ENCODE results near the gene AP1S1.
"Not testable (repeated sequence)": the region's sequence is repeated elsewhere in the genome, so short reads cannot be mapped to it uniquely, and the experiment has no call there.

Gene AP1S1

DNA sequence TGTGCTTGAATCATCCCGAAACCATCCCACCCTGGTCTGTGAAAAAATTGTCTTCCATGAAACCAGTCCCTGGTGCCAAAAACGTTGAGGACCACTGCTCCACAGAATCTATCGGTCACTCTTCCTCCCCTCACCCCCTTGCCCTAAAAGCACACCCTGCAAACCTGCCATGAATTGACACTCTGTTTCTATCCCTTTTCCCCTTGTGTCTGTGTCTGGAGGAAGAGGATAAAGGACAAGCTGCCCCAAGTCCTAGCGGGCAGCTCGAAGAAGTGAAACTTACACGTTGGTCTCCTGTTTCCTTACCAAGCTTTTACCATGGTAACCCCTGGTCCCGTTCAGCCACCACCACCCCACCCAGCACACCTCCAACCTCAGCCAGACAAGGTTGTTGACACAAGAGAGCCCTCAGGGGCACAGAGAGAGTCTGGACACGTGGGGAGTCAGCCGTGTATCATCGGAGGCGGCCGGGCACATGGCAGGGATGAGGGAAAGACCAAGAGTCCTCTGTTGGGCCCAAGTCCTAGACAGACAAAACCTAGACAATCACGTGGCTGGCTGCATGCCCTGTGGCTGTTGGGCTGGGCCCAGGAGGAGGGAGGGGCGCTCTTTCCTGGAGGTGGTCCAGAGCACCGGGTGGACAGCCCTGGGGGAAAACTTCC, 28.2 kb upstream of the AP1S1 start:
- no peak for DNase-seq (ENCODE audit: low read depth)

DNA sequence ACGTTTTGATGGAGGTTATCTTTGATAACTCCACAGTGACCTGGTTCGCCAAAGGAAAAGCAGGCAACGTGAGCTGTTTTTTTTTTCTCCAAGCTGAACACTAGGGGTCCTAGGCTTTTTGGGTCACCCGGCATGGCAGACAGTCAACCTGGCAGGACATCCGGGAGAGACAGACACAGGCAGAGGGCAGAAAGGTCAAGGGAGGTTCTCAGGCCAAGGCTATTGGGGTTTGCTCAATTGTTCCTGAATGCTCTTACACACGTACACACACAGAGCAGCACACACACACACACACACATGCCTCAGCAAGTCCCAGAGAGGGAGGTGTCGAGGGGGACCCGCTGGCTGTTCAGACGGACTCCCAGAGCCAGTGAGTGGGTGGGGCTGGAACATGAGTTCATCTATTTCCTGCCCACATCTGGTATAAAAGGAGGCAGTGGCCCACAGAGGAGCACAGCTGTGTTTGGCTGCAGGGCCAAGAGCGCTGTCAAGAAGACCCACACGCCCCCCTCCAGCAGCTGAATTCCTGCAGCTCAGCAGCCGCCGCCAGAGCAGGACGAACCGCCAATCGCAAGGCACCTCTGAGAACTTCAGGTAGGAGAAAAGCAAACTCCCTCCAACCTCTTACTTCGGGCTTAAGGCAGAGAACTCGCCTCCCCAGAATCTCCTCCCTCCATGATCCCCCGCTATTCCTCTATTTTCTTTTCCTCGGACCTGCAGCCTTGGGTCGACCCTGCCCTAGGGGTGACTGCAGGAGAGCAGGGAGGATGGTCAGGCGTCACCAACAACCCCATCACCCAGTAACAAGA, 27.4 kb upstream of the AP1S1 start, which contains the start of gene SERPINE1:
SERPINE1 (plus strand) TSS at position 454 of the 809 bp plus-strand sequence. CDS start 1,290 bp downstream, outside the sequence.
- peak; percentile 14 for DNase-seq (ENCODE audit: low read depth)

GRCh38 chr7:101127460-101128039, 26.7 kb upstream of the AP1S1 start:
- no peak for DNase-seq (ENCODE audit: low read depth)

DNA sequence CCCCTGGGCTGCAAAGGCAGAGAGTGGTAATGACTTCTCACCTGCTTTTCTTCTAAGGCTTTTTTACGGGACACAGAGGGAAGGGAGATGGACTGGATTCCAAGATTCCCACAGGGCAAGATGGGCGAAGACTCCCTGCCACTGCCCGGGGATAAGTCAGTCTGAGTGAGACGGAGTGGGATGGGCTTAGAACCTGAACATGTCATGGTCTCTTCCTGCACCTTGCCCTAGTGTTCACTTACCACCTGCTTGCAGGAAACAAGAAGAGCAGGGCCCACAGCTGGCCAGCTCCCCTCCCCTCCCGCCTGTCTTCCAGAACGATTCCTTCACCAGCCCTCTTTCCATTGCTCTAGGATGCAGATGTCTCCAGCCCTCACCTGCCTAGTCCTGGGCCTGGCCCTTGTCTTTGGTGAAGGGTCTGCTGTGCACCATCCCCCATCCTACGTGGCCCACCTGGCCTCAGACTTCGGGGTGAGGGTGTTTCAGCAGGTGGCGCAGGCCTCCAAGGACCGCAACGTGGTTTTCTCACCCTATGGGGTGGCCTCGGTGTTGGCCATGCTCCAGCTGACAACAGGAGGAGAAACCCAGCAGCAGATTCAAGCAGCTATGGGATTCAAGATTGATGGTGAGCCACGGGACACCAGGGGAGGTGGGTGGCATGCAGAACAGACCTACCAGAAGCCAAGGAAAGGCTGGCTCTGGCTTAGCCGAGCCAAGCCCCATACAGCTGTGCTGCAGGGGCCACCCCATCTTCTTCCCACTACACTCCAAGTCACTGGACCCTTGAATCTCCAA, 26.0 kb upstream of the AP1S1 start:
- DNase-seq (ENCODE audit: low read depth): no peak

DNA sequence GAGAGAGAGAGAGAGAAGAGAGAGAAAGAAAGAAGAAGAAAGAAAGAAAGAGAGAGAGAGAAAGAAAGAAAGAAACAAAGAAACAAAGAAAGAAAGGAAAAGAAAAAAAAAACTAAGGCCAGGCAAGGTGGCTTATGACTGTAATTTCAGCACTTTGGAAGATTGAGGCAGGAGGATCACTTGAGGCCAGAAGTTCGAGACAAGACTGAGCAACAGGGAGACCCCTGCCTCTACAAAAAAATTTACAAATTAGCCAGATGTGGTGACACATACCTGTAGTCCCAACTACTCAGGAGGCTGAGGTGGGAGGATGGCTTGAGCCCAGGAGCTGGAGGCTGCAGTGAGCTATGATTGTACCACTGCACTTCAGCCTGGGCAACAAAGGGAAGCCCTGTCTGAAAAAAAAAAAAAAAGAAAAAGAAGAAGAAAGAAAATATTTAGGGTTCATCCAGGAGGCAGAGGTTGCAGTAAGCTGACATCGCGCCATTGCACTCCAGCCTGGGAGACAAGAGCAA, 24.6 kb upstream of the AP1S1 start:
- DNase-seq (ENCODE audit: low read depth): no peak

DNA sequence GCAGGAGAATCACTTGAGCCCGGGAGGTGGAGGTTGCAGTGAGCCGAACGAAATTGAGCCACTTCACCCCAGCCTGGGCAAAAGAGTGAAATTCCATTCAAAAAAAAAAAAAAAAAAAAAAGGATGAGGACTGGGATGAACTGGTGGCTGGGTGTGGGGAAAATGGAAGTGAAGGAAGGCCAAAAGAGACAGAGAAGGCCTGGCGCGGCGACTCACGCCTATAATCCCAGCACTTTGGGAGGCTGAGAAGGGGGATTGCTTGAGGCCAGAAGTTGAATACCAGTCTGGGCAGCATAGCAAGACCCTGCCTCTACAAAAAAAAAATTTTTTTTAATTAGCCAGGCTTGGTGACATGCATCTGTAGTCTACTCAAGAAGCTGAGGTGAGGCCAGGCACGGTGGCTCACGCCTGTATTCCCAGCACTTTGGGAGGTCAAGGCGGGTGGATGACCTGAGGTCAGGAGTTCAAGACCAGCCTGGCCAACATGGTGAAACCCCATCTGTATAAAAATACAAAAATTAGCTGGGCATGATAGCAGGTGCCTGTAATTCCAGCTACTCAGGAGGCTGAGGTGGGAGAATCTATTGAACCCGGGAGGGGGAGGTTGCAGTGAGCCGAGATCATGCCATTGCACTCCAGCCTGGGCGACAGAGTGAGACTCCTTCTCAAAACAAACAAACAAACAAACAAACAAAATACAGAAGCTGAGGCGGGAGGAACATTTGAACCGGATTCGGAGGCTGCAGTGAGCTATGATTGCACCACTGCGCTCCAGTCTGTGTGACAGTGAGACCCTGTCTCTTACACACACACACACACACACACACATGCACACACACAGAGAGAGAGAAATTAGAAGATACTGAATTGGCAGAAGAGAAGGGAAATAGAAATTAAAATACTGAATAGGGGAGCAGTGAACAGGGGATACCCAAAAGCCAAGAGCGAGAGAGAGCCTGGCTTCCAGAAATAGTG, 21.4 kb upstream of the AP1S1 start:
- DNase-seq (ENCODE audit: low read depth): not testable (repeated sequence)

DNA sequence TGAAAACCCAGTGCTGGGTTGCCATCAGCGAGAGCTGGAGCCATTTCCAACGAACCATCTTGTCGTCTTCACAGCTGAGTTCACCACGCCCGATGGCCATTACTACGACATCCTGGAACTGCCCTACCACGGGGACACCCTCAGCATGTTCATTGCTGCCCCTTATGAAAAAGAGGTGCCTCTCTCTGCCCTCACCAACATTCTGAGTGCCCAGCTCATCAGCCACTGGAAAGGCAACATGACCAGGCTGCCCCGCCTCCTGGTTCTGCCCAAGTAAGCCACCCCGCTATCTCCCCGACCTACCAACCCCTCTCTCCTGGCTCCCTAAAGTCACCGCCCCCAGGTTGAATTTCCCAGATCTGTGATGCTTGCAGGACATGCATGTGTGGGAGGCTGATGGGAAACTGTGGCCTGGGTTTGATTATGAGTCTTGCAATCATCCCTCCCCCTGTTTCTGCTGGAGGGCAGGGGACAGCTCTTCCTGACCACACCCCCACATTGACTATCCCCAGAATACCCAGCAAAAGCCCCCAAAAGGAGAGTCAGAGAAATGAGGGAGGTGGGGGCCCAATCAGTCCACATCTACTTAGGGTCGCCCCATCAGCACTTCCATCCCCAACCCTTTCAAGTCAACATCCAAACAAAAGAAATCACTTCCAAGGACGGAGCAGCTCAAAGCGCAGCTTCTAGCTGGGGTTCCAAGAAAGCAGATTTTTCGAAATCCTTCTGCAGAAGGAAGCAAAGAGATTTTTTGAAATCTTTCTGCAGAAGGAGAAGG, 20.5 kb upstream of the AP1S1 start:
- no peak for DNase-seq (ENCODE audit: low read depth)

- no peak for DNase-seq (ENCODE audit: low read depth)
Measured at GRCh38 chr7:101134399-101134980, 19.8 kb upstream of the AP1S1 start.

DNA sequence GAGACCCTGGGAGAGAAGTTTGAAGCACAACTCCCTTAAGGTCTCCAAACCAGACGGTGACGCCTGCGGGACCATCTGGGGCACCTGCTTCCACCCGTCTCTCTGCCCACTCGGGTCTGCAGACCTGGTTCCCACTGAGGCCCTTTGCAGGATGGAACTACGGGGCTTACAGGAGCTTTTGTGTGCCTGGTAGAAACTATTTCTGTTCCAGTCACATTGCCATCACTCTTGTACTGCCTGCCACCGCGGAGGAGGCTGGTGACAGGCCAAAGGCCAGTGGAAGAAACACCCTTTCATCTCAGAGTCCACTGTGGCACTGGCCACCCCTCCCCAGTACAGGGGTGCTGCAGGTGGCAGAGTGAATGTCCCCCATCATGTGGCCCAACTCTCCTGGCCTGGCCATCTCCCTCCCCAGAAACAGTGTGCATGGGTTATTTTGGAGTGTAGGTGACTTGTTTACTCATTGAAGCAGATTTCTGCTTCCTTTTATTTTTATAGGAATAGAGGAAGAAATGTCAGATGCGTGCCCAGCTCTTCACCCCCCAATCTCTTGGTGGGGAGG, 16.5 kb upstream of the AP1S1 start:
- no peak for DNase-seq (ENCODE audit: low read depth)

DNA sequence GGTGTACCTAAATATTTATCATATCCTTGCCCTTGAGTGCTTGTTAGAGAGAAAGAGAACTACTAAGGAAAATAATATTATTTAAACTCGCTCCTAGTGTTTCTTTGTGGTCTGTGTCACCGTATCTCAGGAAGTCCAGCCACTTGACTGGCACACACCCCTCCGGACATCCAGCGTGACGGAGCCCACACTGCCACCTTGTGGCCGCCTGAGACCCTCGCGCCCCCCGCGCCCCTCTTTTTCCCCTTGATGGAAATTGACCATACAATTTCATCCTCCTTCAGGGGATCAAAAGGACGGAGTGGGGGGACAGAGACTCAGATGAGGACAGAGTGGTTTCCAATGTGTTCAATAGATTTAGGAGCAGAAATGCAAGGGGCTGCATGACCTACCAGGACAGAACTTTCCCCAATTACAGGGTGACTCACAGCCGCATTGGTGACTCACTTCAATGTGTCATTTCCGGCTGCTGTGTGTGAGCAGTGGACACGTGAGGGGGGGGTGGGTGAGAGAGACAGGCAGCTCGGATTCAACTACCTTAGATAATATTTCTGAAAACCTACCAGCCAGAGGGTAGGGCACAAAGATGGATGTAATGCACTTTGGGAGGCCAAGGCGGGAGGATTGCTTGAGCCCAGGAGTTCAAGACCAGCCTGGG, 15.9 kb upstream of the AP1S1 start:
- peak; percentile 77 for DNase-seq (ENCODE audit: low read depth)

DNA sequence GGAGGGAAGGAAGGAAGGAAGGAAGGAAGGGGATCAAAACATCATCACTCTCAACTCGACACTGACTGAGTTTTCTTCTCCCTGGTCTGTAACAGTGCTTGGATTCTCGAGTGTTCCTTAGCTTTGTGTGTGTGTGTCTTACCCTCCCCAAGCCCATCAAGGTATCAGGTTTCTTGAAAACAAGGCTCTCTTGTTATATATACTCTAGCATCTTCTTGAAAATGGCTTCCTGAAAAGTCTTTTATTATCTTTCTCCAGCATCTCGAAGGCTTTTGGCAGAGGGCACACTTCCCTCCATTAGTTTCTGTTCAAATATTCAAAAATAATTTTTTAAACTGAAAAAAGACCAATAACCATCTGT, 14.0 kb upstream of the AP1S1 start:
- DNase-seq (ENCODE audit: low read depth): no peak

DNA sequence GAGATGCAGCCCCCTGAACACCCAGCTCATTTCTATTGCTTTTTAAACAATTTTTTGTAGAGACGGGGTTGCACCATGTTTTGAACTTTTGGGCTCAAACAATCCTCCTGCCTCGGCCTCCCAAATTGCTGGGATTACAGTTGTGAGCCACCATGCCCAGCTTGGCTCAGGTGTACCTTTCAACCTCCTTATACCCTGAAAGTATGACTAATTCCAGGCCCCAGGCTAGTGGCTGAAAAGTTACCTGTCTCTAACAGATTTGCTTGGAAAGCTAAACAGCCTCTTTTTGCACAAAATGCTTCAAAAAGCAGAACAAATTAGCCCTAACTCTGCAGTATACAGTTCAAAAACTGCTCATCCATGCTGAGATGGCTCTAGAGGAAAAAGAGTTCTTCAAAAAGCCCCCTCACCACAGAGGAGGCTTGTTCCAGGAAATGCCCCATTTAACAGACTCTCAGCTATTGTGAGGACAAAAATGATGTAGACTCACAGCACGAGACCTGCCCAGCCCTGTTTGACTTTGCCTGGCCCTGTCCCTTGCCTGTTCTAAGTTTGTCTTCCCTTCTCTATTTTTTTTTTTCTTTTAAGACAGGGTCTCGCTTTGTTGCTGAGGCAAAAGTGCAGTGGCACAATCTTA, 13.4 kb upstream of the AP1S1 start:
- no peak for DNase-seq (ENCODE audit: low read depth)

- DNase-seq (ENCODE audit: low read depth): no peak
Measured at GRCh38 chr7:101151908-101152651, 2.2 kb upstream of the AP1S1 start.

DNA sequence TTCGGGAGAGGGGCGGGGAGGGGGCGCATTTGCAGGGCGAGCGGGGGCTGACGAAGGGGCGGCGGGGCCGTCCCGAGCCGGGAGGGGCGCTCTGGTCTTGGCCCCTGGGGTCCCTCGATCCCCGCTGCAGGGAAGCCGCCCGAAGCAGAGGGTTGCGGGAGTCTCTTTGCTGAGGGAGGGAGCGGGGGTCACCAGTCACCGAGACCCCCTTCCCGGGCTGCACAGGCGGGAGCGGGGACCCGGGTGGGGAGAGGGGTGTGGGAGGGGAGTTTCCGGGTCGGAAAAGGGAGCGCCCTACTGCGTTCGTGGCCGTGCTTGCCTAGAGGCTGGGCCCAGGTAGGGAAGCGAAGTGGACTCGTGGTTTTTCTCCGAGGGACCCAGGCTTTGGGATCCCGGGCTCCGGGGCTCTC, 422 bp downstream of the AP1S1 start:
- DNase-seq (ENCODE audit: low read depth): no peak

DNA sequence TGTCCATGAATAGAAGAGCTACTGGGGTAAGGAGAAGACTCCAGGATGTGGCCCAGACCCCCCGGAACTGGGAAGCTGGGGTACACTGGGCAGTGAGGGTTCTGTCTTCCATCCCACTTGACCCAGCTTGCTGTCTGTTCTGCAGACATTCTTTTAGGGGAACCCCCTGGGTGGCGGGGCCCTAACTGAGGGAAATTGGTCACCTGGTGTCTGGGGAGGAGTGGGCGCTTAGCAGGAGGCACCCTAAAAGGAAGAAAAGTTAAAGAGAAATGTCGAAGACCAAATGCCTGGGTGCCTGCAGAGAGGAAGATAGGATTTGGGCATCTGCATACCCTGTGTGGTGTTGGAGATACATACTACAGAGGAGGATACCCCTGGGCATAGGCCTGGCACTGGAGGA, 1.0 kb downstream of the AP1S1 start:
- DNase-seq (ENCODE audit: low read depth): no peak

DNA sequence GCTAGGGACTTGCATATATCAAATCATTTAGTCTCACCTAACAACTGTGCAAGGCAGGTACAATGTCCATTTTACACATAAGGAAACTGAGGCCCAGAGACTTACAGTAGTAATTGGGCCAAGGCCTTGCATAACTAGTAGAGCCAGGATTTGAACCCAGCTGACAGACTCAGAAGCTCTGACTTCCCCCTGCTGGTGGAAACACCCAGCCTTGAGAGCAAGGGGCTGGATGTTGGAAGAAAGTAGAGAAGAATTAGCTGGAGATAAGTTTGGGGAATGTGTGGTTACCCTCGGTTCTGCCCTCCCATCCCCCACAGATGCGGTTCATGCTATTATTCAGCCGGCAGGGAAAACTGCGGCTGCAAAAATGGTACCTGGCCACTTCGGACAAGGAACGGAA, 2.0 kb downstream of the AP1S1 start:
- no peak for DNase-seq (ENCODE audit: low read depth)

- no peak for DNase-seq (ENCODE audit: low read depth)
Measured at GRCh38 chr7:101156866-101157589, 2.8 kb downstream of the AP1S1 start.
